Measurements from ENCODE around the gene DNAH9. TPM values are rescaled to one million over a fixed set of nuclear protein-coding genes. Genes with fewer than 3 reads are reported as not detected.

Gene DNAH9
- total RNA-seq, 4 donors from 2014 or later: 0.41 to 1.9 (median 0.79) TPM; not detected in 1

DNA sequence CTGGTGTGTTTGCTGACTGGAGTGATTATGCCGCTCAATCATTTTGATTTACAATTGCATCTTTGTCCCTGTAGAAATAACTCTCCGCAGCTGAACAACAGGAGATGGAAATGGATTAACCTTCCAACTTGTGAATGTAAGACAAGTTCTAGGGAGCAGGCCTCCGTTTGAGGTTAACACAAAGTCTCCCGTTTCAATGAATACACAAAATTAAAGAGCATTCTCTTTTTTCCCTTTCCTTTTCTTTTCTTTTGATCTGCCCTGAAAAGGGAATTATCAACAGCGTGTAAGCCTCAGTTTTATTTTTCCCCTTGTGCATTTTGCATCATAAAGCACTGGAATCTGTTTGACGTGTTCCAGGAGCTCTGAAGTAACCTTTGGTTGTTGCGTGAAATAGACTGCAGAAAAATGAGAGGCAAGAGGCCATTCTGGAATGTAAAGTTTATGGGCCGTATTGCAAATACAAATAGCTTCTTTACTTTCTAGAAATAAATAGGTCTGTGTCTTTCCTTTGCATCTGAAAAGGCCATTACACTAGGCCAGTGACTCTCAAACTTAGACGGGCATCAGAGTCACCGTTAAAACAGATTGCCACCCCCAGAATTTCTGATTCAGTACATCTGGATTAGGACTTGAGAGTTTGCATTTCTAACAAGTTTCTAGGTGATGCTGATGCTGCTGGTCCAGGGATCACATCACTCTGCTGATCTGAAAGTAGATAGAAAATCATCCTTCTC lies 234.3 kb downstream of the DNAH9 start:
- in situ Hi-C loops (cut with MboI; ENCODE audit: low pct_ligation_motif_present in 1 of 4, low pct_unique_long_range_greater_than_20kb in 1 of 4, low sequenced_read_pairs in 3 of 4): no loop called here
- H3K27ac ChIP-seq: no peak overlapping the region
- H3K4me1 ChIP-seq: no peaks in the 10 kb centered on the region
- intact Hi-C loops (cut with DNase I; ENCODE audit: low total_unique reads): no loop called here
- 70 to 74% methylated on average over 6 to 10 of the region's 10 CpGs for WGBS, 2 donors (ENCODE audit: low coverage in 1 of 2)
- no peak for TF ChIP-seq EP300 (IDR thresholded peaks at IDR 0.05; ENCODE audit: low read depth)
- no peak for TF ChIP-seq POLR2AphosphoS5 (IDR thresholded peaks at IDR 0.05)
- no peaks in the 10 kb centered on the region for H3K27me3 ChIP-seq
- no peaks in the 10 kb centered on the region for H3K9me3 ChIP-seq
- DNase-seq: no peak
- no peak overlapping the region for H3K4me3 ChIP-seq
- no peaks in the 10 kb centered on the region for H3K36me3 ChIP-seq

DNA sequence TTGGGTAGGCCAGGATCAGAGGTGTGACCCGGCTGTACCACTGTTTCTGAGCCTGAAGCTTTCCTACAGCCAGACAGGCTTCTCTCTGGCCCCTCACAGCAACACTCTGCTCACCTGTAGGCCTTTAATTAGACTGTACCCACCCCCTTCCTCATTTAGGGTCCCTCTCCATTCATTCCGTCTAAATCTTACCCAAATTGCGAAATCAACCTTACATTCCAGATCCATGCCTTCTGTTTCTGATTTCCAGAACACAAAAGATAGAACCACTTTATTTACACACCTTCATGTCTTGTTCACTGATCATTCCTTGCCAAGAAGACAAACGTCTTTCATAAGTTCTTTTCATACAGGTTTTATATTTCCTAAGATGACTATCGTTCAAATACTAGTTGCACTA lies 238.2 kb downstream of the DNAH9 start:
- Histone ChIP-seq H3K36me3 (no peaks in the 10 kb centered on the region), H3K27me3 (no peaks in the 10 kb centered on the region), H3K9me3 (no peaks in the 10 kb centered on the region), H3K27ac (no peak overlapping the region), H3K4me3 (no peak overlapping the region), H3K4me1 (no peaks in the 10 kb centered on the region)
- intact Hi-C loops (cut with DNase I; ENCODE audit: low total_unique reads) (no loop called here), in situ Hi-C loops (cut with MboI; ENCODE audit: low pct_ligation_motif_present in 1 of 4, low pct_unique_long_range_greater_than_20kb in 1 of 4, low sequenced_read_pairs in 3 of 4) (no loop called here)
- no peak for DNase-seq
- WGBS, 2 donors (ENCODE audit: low coverage in 1 of 2): 75 to 79% methylated on average over 5 of the region's 5 CpGs
- TF ChIP-seq POLR2AphosphoS5 (IDR thresholded peaks at IDR 0.05): no peak
- TF ChIP-seq EP300 (IDR thresholded peaks at IDR 0.05; ENCODE audit: low read depth): no peak
- no peak for TF ChIP-seq POLR2A (IDR thresholded peaks at IDR 0.05)
- TF ChIP-seq CTCF (IDR thresholded peaks at IDR 0.05): no peak

- H3K27ac ChIP-seq: no peak overlapping the region
- H3K9me3 ChIP-seq: no peaks in the 10 kb centered on the region
- H3K4me1 ChIP-seq: no peaks in the 10 kb centered on the region
- no peak overlapping the region for H3K4me3 ChIP-seq
- WGBS, 2 donors (ENCODE audit: low coverage in 1 of 2): 56 to 83% methylated on average over 1 to 2 of the region's 2 CpGs
- in situ Hi-C loops (cut with MboI; ENCODE audit: low pct_ligation_motif_present in 1 of 4, low pct_unique_long_range_greater_than_20kb in 1 of 4, low sequenced_read_pairs in 3 of 4): no loop called here
- TF ChIP-seq POLR2A (IDR thresholded peaks at IDR 0.05) (no peak), CTCF (IDR thresholded peaks at IDR 0.05) (no peak), EP300 (IDR thresholded peaks at IDR 0.05; ENCODE audit: low read depth) (no peak), POLR2AphosphoS5 (IDR thresholded peaks at IDR 0.05) (no peak)
- H3K36me3 ChIP-seq: no peaks in the 10 kb centered on the region
- no peaks in the 10 kb centered on the region for H3K27me3 ChIP-seq
- intact Hi-C loops (cut with DNase I; ENCODE audit: low total_unique reads): no loop called here
- DNase-seq: no peak
These were observed 241.8 kb downstream of the DNAH9 start for GRCh38 chr17:11840052-11840451.

DNA sequence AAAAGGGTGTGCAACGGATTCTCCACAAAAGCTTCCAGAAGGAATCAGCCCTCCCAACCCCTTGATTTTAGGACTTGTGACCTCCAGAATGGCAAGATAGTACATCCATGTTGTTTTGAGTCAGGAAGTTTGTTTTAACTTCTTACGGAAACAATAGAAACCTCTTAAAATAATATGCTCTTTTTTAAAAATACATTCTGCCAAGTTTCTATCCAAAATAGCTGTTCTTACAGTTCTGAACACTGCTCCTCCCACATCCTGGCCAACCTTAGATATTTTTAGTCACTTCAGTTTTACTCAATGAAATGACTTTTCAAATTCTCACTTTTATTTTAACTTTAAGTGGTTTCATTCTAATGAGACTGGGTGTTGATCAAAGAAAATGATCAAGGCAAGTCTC lies 242.6 kb downstream of the DNAH9 start:
- 71 to 82% methylated on average over 2 of the region's 2 CpGs for WGBS, 2 donors (ENCODE audit: low coverage in 1 of 2)
- H3K4me1 ChIP-seq: no peaks in the 10 kb centered on the region
- in situ Hi-C loops (cut with MboI; ENCODE audit: low pct_ligation_motif_present in 1 of 4, low pct_unique_long_range_greater_than_20kb in 1 of 4, low sequenced_read_pairs in 3 of 4): no loop called here
- intact Hi-C loops (cut with DNase I; ENCODE audit: low total_unique reads): no loop called here
- TF ChIP-seq POLR2A (IDR thresholded peaks at IDR 0.05): no peak
- H3K27ac ChIP-seq: no peak overlapping the region
- H3K9me3 ChIP-seq: no peaks in the 10 kb centered on the region
- H3K27me3 ChIP-seq: no peaks in the 10 kb centered on the region
- no peak overlapping the region for H3K4me3 ChIP-seq
- H3K36me3 ChIP-seq: no peaks in the 10 kb centered on the region
- DNase-seq: no peak

DNA sequence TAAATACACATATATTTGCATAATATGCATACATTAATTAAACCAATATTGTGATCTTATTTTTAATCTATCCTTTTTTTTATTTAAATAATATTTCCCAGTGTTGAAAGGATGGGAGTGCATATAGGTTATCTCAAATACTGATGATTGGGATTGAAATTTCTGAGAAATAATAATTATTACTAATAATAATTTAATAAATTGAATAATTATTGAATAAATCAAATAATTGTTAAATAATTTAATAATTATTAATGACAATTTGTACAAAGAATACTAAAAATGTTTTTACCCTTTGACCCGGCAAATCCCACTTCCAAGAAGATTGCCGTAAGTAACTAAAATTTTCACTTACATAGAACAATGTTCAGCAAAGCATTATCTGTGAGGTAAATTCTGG lies 250.1 kb downstream of the DNAH9 start:
- Histone ChIP-seq H3K9me3 (no peaks in the 10 kb centered on the region), H3K27me3 (no peaks in the 10 kb centered on the region), H3K4me3 (no peak overlapping the region), H3K36me3 (no peaks in the 10 kb centered on the region), H3K27ac (no peak overlapping the region), H3K4me1 (peaks cover 0 to 11% (median 4%) of the 10 kb centered on the region in 4 donors)
- intact Hi-C loops (cut with DNase I; ENCODE audit: low total_unique reads) (no loop called here), in situ Hi-C loops (cut with MboI; ENCODE audit: low pct_ligation_motif_present in 1 of 4, low pct_unique_long_range_greater_than_20kb in 1 of 4, low sequenced_read_pairs in 3 of 4) (no loop called here)
- 50 to 75% methylated on average over 2 of the region's 2 CpGs for WGBS, 2 donors (ENCODE audit: low coverage in 1 of 2)
- no peak for DNase-seq
- no peak for TF ChIP-seq POLR2AphosphoS5 (IDR thresholded peaks at IDR 0.05)
- no peak for TF ChIP-seq CTCF (IDR thresholded peaks at IDR 0.05)
- TF ChIP-seq POLR2A (IDR thresholded peaks at IDR 0.05): no peak
- no peak for TF ChIP-seq EP300 (IDR thresholded peaks at IDR 0.05; ENCODE audit: low read depth)
